ENCODE measurements around the gene THAP10. TPM values are rescaled to one million over a fixed set of nuclear protein-coding genes. Genes with fewer than 3 reads are reported as not detected.

THAP10 gene
- polyA plus RNA-seq, 2 of the 4 experiments (the other 2 are of a cell fraction): 6.8 to 9.4 TPM

DNA sequence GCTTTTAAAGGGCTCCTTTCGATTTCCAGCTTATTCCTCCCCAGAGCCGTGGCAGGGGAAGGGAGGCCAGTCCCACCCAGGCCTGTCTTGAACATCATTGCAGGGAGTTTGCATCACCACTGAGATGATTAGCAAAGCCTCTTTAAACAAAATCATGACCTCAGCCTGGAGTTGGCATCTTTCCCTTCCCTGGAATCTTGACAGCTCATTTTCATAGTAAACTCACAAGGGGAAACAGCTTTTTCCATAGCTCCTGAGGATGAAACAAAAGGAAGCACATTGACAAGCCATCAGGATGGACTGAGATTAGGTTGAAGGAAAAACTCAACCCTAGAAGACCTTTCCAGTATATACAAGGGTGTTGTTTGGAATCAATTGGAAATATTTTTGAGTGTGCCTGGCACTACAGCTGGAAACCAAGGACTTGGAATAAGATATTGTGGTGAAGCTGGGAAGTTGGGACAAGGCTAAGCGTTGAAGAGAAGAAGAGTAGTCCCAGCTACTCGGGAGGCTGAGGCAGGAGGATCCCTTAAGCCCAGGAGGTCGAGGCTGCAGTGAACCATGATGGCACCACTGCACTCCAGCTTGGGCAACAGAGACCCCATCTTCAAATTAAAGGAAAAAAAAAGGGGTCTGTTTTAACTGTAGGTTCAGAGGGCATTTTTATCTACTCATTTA, 35.2 kb downstream of the THAP10 start:
- no peaks in the 10 kb centered on the region for H3K9me3 ChIP-seq
- WGBS (ENCODE audit: missing lambda C conversion rate): 43% methylated on average over 5 of the region's 5 CpGs
- peak; percentile 40 to 55 for ATAC-seq
- no peak for TF ChIP-seq ZNF302 (CRISPR knock-in tag; IDR thresholded peaks at IDR 0.05)
- TF ChIP-seq, protein P1, sequence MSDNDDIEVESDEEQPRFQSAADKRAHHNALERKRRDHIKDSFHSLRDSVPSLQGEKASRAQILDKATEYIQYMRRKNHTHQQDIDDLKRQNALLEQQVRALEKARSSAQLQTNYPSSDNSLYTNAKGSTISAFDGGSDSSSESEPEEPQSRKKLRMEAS (IDR thresholded peaks at IDR 0.05): no peak
- TF ChIP-seq, protein P2, sequence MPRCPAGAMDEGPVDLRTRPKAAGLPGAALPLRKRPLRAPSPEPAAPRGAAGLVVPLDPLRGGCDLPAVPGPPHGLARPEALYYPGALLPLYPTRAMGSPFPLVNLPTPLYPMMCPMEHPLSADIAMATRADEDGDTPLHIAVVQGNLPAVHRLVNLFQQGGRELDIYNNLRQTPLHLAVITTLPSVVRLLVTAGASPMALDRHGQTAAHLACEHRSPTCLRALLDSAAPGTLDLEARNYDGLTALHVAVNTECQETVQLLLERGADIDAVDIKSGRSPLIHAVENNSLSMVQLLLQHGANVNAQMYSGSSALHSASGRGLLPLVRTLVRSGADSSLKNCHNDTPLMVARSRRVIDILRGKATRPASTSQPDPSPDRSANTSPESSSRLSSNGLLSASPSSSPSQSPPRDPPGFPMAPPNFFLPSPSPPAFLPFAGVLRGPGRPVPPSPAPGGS (IDR thresholded peaks at IDR 0.05): 0 out of 3 replicates have a peak, but pooled peaks have one; percentile 61
- no peak for TF ChIP-seq NR3C1 (IDR thresholded peaks at IDR 0.05)
- TF ChIP-seq EP300 (IDR thresholded peaks at IDR 0.05): peak; percentile 43 to 69; a peak in 2 of 5 replicates
- TF ChIP-seq NPAS2 (CRISPR knock-in tag; IDR thresholded peaks at IDR 0.05; ENCODE audit: borderline replicate concordance): no peak
- no peak for TF ChIP-seq MAFK (IDR thresholded peaks at IDR 0.05; ENCODE audit: partially characterized antibody)
- no peak for TF ChIP-seq HOXB13 (CRISPR knock-in tag; IDR thresholded peaks at IDR 0.05; ENCODE audit: low read depth)
- TF ChIP-seq, protein P3, sequence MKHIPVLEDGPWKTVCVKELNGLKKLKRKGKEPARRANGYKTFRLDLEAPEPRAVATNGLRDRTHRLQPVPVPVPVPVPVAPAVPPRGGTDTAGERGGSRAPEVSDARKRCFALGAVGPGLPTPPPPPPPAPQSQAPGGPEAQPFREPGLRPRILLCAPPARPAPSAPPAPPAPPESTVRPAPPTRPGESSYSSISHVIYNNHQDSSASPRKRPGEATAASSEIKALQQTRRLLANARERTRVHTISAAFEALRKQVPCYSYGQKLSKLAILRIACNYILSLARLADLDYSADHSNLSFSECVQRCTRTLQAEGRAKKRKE (CRISPR knock-in tag; IDR thresholded peaks at IDR 0.05; ENCODE audit: low read depth): no peak
- TF ChIP-seq, protein P4, sequence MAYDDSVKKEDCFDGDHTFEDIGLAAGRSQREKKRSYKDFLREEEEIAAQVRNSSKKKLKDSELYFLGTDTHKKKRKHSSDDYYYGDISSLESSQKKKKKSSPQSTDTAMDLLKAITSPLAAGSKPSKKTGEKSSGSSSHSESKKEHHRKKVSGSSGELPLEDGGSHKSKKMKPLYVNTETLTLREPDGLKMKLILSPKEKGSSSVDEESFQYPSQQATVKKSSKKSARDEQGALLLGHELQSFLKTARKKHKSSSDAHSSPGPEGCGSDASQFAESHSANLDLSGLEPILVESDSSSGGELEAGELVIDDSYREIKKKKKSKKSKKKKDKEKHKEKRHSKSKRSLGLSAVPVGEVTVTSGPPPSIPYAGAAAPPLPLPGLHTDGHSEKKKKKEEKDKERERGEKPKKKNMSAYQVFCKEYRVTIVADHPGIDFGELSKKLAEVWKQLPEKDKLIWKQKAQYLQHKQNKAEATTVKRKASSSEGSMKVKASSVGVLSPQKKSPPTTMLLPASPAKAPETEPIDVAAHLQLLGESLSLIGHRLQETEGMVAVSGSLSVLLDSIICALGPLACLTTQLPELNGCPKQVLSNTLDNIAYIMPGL (CRISPR knock-in tag; IDR thresholded peaks at IDR 0.05; ENCODE audit: borderline replicate concordance): no peak
- no peak for TF ChIP-seq EHMT2 (IDR thresholded peaks at IDR 0.05; ENCODE audit: low read depth)
- peak; percentile 77 to 91 for TF ChIP-seq CEBPB (IDR thresholded peaks at IDR 0.05)
- TF ChIP-seq JUN (IDR thresholded peaks at IDR 0.05): peak; percentile 45 to 52; a peak in 2 of 5 replicates
- TF ChIP-seq GATA3 (IDR thresholded peaks at IDR 0.05; ENCODE audit: borderline replicate concordance): peak; percentile 26; the same call in 1 of the 2 replicates
- TF ChIP-seq ESRRA (IDR thresholded peaks at IDR 0.05; ENCODE audit: borderline replicate concordance, low read length): no peak
- TF ChIP-seq FOSL2 (IDR thresholded peaks at IDR 0.05): no peak; the same call in none of the 2 replicates
- TF ChIP-seq FOSL2 (CRISPR knock-in tag; IDR thresholded peaks at IDR 0.05): no peak
- 0 out of 5 replicates have a peak, but pooled peaks of 1 of the 2 experiments have one; percentile 17 for TF ChIP-seq RAD21 (conservative IDR thresholded peaks at IDR 0.05 in 1 of 2, IDR thresholded peaks at IDR 0.05 in 1 of 2)
- TF ChIP-seq JUNB (IDR thresholded peaks at IDR 0.05): no peak; the same call in 1 of the 2 replicates
- no peak for TF ChIP-seq ZFP36 (IDR thresholded peaks at IDR 0.05; ENCODE audit: borderline replicate concordance, partially characterized antibody)
- TF ChIP-seq, protein P5, sequence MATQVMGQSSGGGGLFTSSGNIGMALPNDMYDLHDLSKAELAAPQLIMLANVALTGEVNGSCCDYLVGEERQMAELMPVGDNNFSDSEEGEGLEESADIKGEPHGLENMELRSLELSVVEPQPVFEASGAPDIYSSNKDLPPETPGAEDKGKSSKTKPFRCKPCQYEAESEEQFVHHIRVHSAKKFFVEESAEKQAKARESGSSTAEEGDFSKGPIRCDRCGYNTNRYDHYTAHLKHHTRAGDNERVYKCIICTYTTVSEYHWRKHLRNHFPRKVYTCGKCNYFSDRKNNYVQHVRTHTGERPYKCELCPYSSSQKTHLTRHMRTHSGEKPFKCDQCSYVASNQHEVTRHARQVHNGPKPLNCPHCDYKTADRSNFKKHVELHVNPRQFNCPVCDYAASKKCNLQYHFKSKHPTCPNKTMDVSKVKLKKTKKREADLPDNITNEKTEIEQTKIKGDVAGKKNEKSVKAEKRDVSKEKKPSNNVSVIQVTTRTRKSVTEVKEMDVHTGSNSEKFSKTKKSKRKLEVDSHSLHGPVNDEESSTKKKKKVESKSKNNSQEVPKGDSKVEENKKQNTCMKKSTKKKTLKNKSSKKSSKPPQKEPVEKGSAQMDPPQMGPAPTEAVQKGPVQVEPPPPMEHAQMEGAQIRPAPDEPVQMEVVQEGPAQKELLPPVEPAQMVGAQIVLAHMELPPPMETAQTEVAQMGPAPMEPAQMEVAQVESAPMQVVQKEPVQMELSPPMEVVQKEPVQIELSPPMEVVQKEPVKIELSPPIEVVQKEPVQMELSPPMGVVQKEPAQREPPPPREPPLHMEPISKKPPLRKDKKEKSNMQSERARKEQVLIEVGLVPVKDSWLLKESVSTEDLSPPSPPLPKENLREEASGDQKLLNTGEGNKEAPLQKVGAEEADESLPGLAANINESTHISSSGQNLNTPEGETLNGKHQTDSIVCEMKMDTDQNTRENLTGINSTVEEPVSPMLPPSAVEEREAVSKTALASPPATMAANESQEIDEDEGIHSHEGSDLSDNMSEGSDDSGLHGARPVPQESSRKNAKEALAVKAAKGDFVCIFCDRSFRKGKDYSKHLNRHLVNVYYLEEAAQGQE (IDR thresholded peaks at IDR 0.05): no peak
- TF ChIP-seq FOXS1 (CRISPR knock-in tag; IDR thresholded peaks at IDR 0.05): no peak
- ChIA-PET CTCF (interaction anchor here (0.7 to 16.8 kb wide), 14 partner anchors 14 to 586 kb away, joined by 3 to 300 read pairs (median 4); partner anchors contain the start of genes LRRC49 and THAP10), POLR2A (interaction anchor here (0.6 to 1.8 kb wide), 4 partner anchors 12 to 1391 kb away, joined by 3 to 8 read pairs (median 5); no protein-coding TSS in a partner anchor)
- no peak for FAIRE-seq
- peaks cover 41% of the 10 kb centered on the region for H3K4me1 ChIP-seq
- no peak overlapping the region for H3K4me3 ChIP-seq
- peak overlapping the region; percentile 57 for H3K4me2 ChIP-seq
- peak overlapping the region; percentile 89 to 93 for H3K27ac ChIP-seq
- DNase-seq (ENCODE audit: low read depth in 1 of 2, low spot score in 1 of 2): peak in 1 of 2 experiments; percentile 82

All from A549 (cell line).